ENCODE measurements around the gene PCGF2. TPM values are rescaled to one million over a fixed set of nuclear protein-coding genes. Genes with fewer than 3 reads are reported as not detected.
A peak's percentile ranks its signal among the peaks of the same experiment; 100 is the strongest.

Gene PCGF2
- total RNA-seq, 1 donor from 2014 or later: 56.1 TPM

- TF ChIP-seq, protein P1, sequence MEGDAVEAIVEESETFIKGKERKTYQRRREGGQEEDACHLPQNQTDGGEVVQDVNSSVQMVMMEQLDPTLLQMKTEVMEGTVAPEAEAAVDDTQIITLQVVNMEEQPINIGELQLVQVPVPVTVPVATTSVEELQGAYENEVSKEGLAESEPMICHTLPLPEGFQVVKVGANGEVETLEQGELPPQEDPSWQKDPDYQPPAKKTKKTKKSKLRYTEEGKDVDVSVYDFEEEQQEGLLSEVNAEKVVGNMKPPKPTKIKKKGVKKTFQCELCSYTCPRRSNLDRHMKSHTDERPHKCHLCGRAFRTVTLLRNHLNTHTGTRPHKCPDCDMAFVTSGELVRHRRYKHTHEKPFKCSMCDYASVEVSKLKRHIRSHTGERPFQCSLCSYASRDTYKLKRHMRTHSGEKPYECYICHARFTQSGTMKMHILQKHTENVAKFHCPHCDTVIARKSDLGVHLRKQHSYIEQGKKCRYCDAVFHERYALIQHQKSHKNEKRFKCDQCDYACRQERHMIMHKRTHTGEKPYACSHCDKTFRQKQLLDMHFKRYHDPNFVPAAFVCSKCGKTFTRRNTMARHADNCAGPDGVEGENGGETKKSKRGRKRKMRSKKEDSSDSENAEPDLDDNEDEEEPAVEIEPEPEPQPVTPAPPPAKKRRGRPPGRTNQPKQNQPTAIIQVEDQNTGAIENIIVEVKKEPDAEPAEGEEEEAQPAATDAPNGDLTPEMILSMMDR (IDR thresholded peaks at IDR 0.05): no peak
- Mint-ChIP-seq H3K9me3 (ENCODE audit: low read depth) (no peaks in the 10 kb centered on the region), H3K4me1 (ENCODE audit: low read depth) (peaks cover 37% of the 10 kb centered on the region), H3K27me3 (ENCODE audit: low read depth) (no peaks in the 10 kb centered on the region), H3K4me3 (ENCODE audit: unreplicated experiment) (no peak overlapping the region), H3K27ac (ENCODE audit: unreplicated experiment) (no peak overlapping the region), H3K36me3 (ENCODE audit: low read depth) (peaks cover 13% of the 10 kb centered on the region)
- DNase-seq (ENCODE audit: low spot score): no peak
Measured at GRCh38 chr17:38739305-38739704, 8.8 kb downstream of the PCGF2 start.

DNA sequence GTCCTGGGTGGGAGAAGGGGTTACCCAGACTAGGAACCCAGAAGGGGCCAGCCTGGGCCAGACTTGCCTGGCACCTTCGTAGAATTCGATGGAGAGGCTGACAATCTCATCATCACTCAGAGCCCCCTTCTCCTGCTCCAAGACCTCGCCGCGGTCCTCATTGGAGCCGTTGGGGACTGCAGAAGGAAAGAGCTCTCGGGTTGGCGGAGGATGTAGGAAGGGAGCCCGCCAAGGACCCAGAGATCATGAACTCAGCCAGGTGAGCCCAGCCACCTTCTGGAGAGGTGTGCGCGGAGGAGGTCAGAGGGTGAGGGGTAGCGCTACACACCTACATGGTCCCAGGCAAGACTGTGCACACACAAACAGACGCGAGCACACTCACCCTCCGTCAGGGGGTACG is 9.4 kb downstream of the PCGF2 start:
- H3K27ac Mint-ChIP-seq (ENCODE audit: unreplicated experiment): no peak overlapping the region
- no peaks in the 10 kb centered on the region for H3K9me3 Mint-ChIP-seq (ENCODE audit: low read depth)
- peaks cover 32% of the 10 kb centered on the region for H3K4me1 Mint-ChIP-seq (ENCODE audit: low read depth)
- peaks cover 13% of the 10 kb centered on the region for H3K36me3 Mint-ChIP-seq (ENCODE audit: low read depth)
- H3K4me3 Mint-ChIP-seq (ENCODE audit: unreplicated experiment): no peak overlapping the region
- no peak for DNase-seq (ENCODE audit: low spot score)
- H3K27me3 Mint-ChIP-seq (ENCODE audit: low read depth): no peaks in the 10 kb centered on the region
- TF ChIP-seq, protein P1 (IDR thresholded peaks at IDR 0.05): no peak

GRCh38 chr17:38738007-38738662 is 10.0 kb downstream of the PCGF2 start:
- no peaks in the 10 kb centered on the region for H3K9me3 Mint-ChIP-seq (ENCODE audit: low read depth)
- TF ChIP-seq, protein P1 (IDR thresholded peaks at IDR 0.05): no peak
- peaks cover 26% of the 10 kb centered on the region for H3K4me1 Mint-ChIP-seq (ENCODE audit: low read depth)
- no peak for DNase-seq (ENCODE audit: low spot score)
- no peak overlapping the region for H3K27ac Mint-ChIP-seq (ENCODE audit: unreplicated experiment)
- H3K36me3 Mint-ChIP-seq (ENCODE audit: low read depth): peaks cover 13% of the 10 kb centered on the region
- H3K4me3 Mint-ChIP-seq (ENCODE audit: unreplicated experiment): no peak overlapping the region
- no peaks in the 10 kb centered on the region for H3K27me3 Mint-ChIP-seq (ENCODE audit: low read depth)

- Mint-ChIP-seq H3K27ac (ENCODE audit: unreplicated experiment) (peak overlapping the region; percentile 59), H3K4me3 (ENCODE audit: unreplicated experiment) (no peak overlapping the region), H3K4me1 (ENCODE audit: low read depth) (peaks cover 25% of the 10 kb centered on the region), H3K9me3 (ENCODE audit: low read depth) (no peaks in the 10 kb centered on the region), H3K36me3 (ENCODE audit: low read depth) (peaks cover 16% of the 10 kb centered on the region), H3K27me3 (ENCODE audit: low read depth) (no peaks in the 10 kb centered on the region)
- TF ChIP-seq, protein P1 (IDR thresholded peaks at IDR 0.05): peak; percentile 91
- DNase-seq (ENCODE audit: low spot score): no peak
Measured at GRCh38 chr17:38735161-38735997, 12.8 kb downstream of the PCGF2 start.

Measured in chondrocyte (in vitro differentiated cells).